ENCODE data around the gene MAX. TPM values are rescaled to one million over a fixed set of nuclear protein-coding genes. Genes with fewer than 3 reads are reported as not detected.

MAX gene
- total and polyA plus RNA-seq, 2 donors (not counting 1 experiment from before 2014, with no cell fraction given), result 98.6 to 130 TPM

- DNase-seq (no peak), ATAC-seq (ENCODE audit: low read depth) (no peak)
- peaks cover 10 to 12% of the 10 kb centered on the region in 2 donors for H3K4me1 ChIP-seq (ENCODE audit: control insufficient read depth in 2 of 2, insufficient read depth in 2 of 2, low read length in 2 of 2)
- no peaks in the 10 kb centered on the region for H3K9me3 Mint-ChIP-seq (ENCODE audit: insufficient read depth)
- no peak overlapping the region for H3K4me3 ChIP-seq (ENCODE audit: control extremely low read depth in 1 of 5, extremely low read depth in 1 of 5, insufficient read depth in 1 of 5, low read depth in 2 of 5, low read length in 4 of 5)
- no peak overlapping the region for H2AFZ ChIP-seq (ENCODE audit: insufficient read depth, low read depth, low read length, poor library complexity, severe bottlenecking)
- no peaks in the 10 kb centered on the region for H3K9me3 ChIP-seq (ENCODE audit: control extremely low read depth in 1 of 3, control insufficient read depth in 2 of 3, insufficient read depth in 1 of 3, low read length in 2 of 3)
- ChIA-PET POLR2A (no interaction called here), CTCF (no interaction called here)
- H3K36me3 ChIP-seq (replicated peaks in 1 of 2; ENCODE audit: control extremely low read depth in 1 of 2, control insufficient read depth in 1 of 2, extremely low read depth in 1 of 2, insufficient read depth in 2 of 2, low read length in 1 of 2), result peaks cover 0 to 14% of the 10 kb centered on the region in 2 experiments
- intact Hi-C loops (cut with micrococcal nuclease), result no loop called here
- no peak overlapping the region for H3K27ac Mint-ChIP-seq
- H3K27me3 Mint-ChIP-seq, result no peaks in the 10 kb centered on the region
- no peaks in the 10 kb centered on the region for H3K27me3 ChIP-seq (replicated peaks in 1 of 4; ENCODE audit: control extremely low read depth in 1 of 4, control insufficient read depth in 3 of 4, insufficient read depth in 4 of 4, low read length in 3 of 4)
- no peak overlapping the region for H3K9ac ChIP-seq (ENCODE audit: low read length)
- H4K20me1 ChIP-seq (ENCODE audit: control insufficient read depth, insufficient read depth, low read length, poor library complexity, severe bottlenecking), result no peaks in the 10 kb centered on the region
- WGBS (ENCODE audit: insufficient coverage), result 80% methylated on average over 1 of the region's 5 CpGs
- H3K4me2 ChIP-seq (replicated peaks; ENCODE audit: low read depth, low read length, poor library complexity, severe bottlenecking), result no peak overlapping the region
- peaks cover 12% of the 10 kb centered on the region for H3K4me1 Mint-ChIP-seq
- no peak overlapping the region for H3K27ac ChIP-seq (ENCODE audit: low read length in 2 of 2)
- no peak for TF ChIP-seq EZH2 (IDR thresholded peaks at IDR 0.05; ENCODE audit: borderline replicate concordance, insufficient read depth, low read depth, low read length, poor library complexity, severe bottlenecking)
- no peak for TF ChIP-seq CTCF (IDR thresholded peaks at IDR 0.05)
- H3K79me2 ChIP-seq (ENCODE audit: control insufficient read depth, insufficient read depth, low read length), result no peaks in the 10 kb centered on the region
- H3K4me3 Mint-ChIP-seq, result no peak overlapping the region
Measured at GRCh38 chr14:65045006-65045405, 57.3 kb downstream of the MAX start.

GRCh38 chr14:65044596-65044959 is 57.7 kb downstream of the MAX start:
- peaks cover 0 to 14% of the 10 kb centered on the region in 2 experiments for H3K36me3 ChIP-seq (replicated peaks in 1 of 2; ENCODE audit: control extremely low read depth in 1 of 2, control insufficient read depth in 1 of 2, extremely low read depth in 1 of 2, insufficient read depth in 2 of 2, low read length in 1 of 2)
- peaks cover 12% of the 10 kb centered on the region for H3K4me1 Mint-ChIP-seq
- H3K9me3 ChIP-seq (ENCODE audit: control extremely low read depth in 1 of 3, control insufficient read depth in 2 of 3, insufficient read depth in 1 of 3, low read length in 2 of 3), result no peaks in the 10 kb centered on the region
- ChIA-PET POLR2A (no interaction called here), CTCF (no interaction called here)
- no peak for ATAC-seq (ENCODE audit: low read depth)
- H3K27me3 ChIP-seq (replicated peaks in 1 of 4; ENCODE audit: control extremely low read depth in 1 of 4, control insufficient read depth in 3 of 4, insufficient read depth in 4 of 4, low read length in 3 of 4), result no peaks in the 10 kb centered on the region
- H3K4me3 ChIP-seq (ENCODE audit: control extremely low read depth in 1 of 5, extremely low read depth in 1 of 5, insufficient read depth in 1 of 5, low read depth in 2 of 5, low read length in 4 of 5), result no peak overlapping the region
- H3K27ac Mint-ChIP-seq, result no peak overlapping the region
- no peak for DNase-seq
- no peak overlapping the region for H3K4me3 Mint-ChIP-seq
- WGBS (ENCODE audit: insufficient coverage), result 49% methylated on average over 6 of the region's 9 CpGs
- no peaks in the 10 kb centered on the region for H3K9me3 Mint-ChIP-seq (ENCODE audit: insufficient read depth)
- peaks cover 10 to 12% of the 10 kb centered on the region in 2 donors for H3K4me1 ChIP-seq (ENCODE audit: control insufficient read depth in 2 of 2, insufficient read depth in 2 of 2, low read length in 2 of 2)
- H3K27ac ChIP-seq (ENCODE audit: low read length in 2 of 2), result no peak overlapping the region
- H4K20me1 ChIP-seq (ENCODE audit: control insufficient read depth, insufficient read depth, low read length, poor library complexity, severe bottlenecking), result no peaks in the 10 kb centered on the region
- no peaks in the 10 kb centered on the region for H3K79me2 ChIP-seq (ENCODE audit: control insufficient read depth, insufficient read depth, low read length)
- intact Hi-C loops (cut with micrococcal nuclease), result no loop called here
- H2AFZ ChIP-seq (ENCODE audit: insufficient read depth, low read depth, low read length, poor library complexity, severe bottlenecking), result no peak overlapping the region
- TF ChIP-seq EZH2 (IDR thresholded peaks at IDR 0.05; ENCODE audit: borderline replicate concordance, insufficient read depth, low read depth, low read length, poor library complexity, severe bottlenecking) (no peak), CTCF (IDR thresholded peaks at IDR 0.05) (no peak)
- H3K9ac ChIP-seq (ENCODE audit: low read length), result no peak overlapping the region
- H3K27me3 Mint-ChIP-seq, result no peaks in the 10 kb centered on the region
- no peak overlapping the region for H3K4me2 ChIP-seq (replicated peaks; ENCODE audit: low read depth, low read length, poor library complexity, severe bottlenecking)
